MG63 (cell line): ENCODE measurements around the gene ZSCAN5A. TPM values are rescaled to one million over a fixed set of nuclear protein-coding genes. Genes with fewer than 3 reads are reported as not detected.
"Not testable (repeated sequence)": the region's sequence is repeated elsewhere in the genome, so short reads cannot be mapped to it uniquely, and the experiment has no call there.

Source experiments
- DNase-seq: peaks from one replicate; pipeline ENCODE4 v3.0.0-alpha.2; 2020
- H3K27me3 ChIP-seq: fragments of 250-450 bp; sonication (Bioruptor Pico); 2 replicates; pipeline ENCODE4 v1.5.1; 2020; ENCODE audit warnings: mild to moderate bottlenecking, moderate library complexity
- H3K36me3 ChIP-seq: fragments of 250-450 bp; sonication (Bioruptor Pico); 2 replicates; pipeline ENCODE4 v1.5.1; 2020; ENCODE audit warnings: mild to moderate bottlenecking, moderate library complexity
- H3K4me3 ChIP-seq: fragments of 250-450 bp; sonication (Bioruptor Pico); 2 replicates; pipeline ENCODE4 v1.5.1; 2020; ENCODE audit warnings: mild to moderate bottlenecking, moderate library complexity
- H3K9me3 ChIP-seq: fragments of 250-450 bp; sonication (Bioruptor Pico); 2 replicates; pipeline ENCODE4 v1.5.1; 2020; ENCODE audit warnings: mild to moderate bottlenecking, moderate library complexity
- total RNA-seq: library from RNA; depleted of rRNA; stranded (reverse); fragments of >200 nt; shearing (Covaris generic); gene quantifications from 2 replicates; pipeline ENCODE4 v1.2.3, GENCODE V29; 2014; ENCODE audit warnings: low replicate concordance

The ZSCAN5A gene
- total RNA-seq, 1 experiment from 2014 or later = 5.7 TPM

- H3K9me3 ChIP-seq = no peaks in the 10 kb centered on the region
- H3K4me3 ChIP-seq = no peak overlapping the region
- H3K36me3 ChIP-seq = no peaks in the 10 kb centered on the region
- peaks cover 2% of the 10 kb centered on the region for H3K27me3 ChIP-seq
- DNase-seq = no peak
These were observed 6.8 kb upstream of the ZSCAN5A start for GRCh38 chr19:56321254-56321988.

- Histone ChIP-seq H3K27me3 (peaks cover 2% of the 10 kb centered on the region), H3K36me3 (no peaks in the 10 kb centered on the region), H3K9me3 (no peaks in the 10 kb centered on the region), H3K4me3 (no peak overlapping the region)
- DNase-seq = no peak
These were observed 5.4 kb upstream of the ZSCAN5A start for GRCh38 chr19:56319991-56320390.

DNA sequence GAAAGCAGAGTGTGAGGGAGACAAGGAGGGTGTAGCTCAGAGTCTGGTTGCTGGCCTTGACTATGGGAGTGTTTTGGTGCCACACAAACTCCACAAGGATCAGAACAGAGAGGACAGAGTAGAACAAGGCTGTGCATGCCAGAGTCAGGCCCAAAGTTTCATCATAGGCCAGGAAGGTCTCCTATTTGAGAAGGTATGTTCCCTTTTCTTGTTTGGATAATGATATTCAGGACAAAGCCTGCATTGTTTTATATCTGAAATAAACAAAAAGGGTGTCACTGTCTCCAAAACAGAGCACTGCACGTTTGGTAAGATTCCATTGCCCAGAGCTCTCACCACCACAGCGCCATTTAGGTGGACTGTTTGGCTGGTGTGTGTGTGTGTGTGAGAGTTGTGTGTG, 3.1 kb upstream of the ZSCAN5A start:
- Histone ChIP-seq H3K4me3 (no peak overlapping the region), H3K36me3 (peaks cover 3% of the 10 kb centered on the region), H3K9me3 (no peaks in the 10 kb centered on the region), H3K27me3 (peaks cover 2% of the 10 kb centered on the region)
- no peak for DNase-seq

DNA sequence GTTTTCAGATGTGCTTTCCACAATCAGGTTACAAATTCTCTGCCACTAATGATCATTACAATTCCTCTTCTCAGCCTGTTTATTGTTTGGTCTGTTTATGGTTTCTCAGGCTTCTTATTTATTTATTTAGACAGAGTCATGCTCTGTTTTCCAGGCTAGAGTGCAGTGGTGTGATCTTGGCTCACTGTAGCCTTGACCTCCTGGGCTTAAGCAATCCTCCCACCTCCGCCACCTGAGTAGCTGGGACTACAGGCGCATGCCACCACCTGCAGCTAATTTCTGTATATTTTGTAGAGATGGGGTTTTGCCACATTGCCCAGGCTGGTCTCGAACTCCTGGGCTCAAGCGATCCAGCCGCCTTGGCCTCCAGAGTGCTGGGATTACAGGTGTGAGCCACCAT, 2.1 kb upstream of the ZSCAN5A start:
- no peak overlapping the region for H3K4me3 ChIP-seq
- no peaks in the 10 kb centered on the region for H3K9me3 ChIP-seq
- peaks cover 13% of the 10 kb centered on the region for H3K36me3 ChIP-seq
- no peak for DNase-seq
- peaks cover 2% of the 10 kb centered on the region for H3K27me3 ChIP-seq

DNA sequence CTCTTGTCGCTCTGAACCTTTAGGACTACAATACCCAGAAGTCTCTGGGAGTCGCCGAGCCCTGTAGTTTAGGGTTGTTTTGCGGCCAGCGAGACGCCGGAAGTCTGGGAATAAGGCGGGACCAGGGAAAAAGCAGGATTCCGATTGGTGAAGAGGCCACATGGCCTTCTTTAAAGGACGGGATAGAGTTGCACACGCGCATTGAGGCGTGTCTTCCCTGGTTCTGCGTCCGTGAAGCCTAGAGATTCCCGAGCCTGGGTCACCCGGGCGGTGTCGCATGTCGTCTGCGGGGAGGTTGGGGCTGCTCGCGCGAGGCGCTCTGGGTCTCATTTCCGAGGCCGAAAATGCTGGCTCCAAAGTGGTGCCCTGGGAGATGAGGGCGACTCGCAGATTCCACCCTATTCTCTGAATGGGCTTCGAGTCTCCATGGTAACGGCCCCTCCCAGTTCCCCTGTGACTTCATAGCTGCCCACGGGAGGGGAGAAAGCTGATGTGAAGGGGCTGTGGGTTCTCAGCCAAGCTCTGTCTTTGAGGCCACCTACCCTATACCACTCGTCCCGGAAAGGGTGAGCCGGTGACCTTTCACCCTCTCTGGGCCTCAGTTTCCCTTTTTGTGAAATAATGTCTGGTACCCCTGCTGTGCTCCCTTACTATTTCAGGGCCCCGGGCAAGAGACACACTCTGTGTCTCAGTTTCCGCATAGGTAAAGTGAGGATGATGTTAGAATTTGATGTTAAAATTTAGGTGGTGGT, 614 bp upstream of the ZSCAN5A start:
- Histone ChIP-seq H3K4me3 (peak overlapping the region; percentile 98), H3K36me3 (peaks cover 15% of the 10 kb centered on the region), H3K27me3 (peaks cover 2% of the 10 kb centered on the region), H3K9me3 (no peaks in the 10 kb centered on the region)
- peak; percentile 96 for DNase-seq

- Histone ChIP-seq H3K4me3 (peak overlapping the region; percentile 98), H3K9me3 (no peaks in the 10 kb centered on the region), H3K36me3 (peaks cover 15% of the 10 kb centered on the region), H3K27me3 (peaks cover 2% of the 10 kb centered on the region; the same call in 1 of the 2 replicates)
- no peak for DNase-seq
These were observed 640 bp downstream of the ZSCAN5A start for GRCh38 chr19:56314018-56314380.

DNA sequence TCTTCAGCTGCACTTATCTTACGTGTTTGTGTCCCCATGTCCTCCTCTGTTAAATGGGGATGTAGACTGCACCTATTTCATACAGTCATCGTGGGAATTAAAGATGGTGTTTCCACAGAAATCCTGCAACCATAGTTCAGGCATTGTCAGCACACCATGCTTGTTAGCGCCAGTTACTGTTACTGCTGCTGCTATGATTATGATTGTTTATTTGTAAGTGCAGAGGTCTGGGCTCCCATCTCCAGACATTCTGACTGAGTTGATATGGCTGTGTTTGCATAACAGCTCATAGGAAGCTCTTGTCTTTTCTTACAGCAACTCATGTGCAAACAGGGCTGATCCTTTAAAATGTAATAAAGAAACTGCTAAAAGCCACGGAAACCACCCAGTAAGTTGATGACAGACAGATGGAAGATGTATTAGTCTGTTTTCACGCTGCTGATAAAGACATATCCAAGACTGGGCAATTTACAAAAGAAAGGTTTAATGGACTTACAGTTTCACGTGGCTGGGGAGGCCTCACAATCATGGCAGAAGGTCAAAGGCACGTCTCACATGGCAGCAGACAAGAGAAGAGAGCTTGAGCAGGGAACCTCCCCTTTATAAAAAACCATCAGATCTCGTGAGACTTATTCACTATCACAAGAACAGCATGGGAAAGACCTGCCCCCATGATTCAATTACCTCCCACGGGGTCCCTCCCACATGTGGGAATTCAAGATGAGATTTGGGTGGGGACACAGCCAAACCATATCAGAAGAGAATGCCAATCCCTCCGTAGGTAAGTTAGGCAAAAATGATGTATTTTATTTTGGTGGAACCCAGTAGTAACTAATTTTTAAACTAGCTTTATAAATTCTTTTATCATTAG, 1.6 kb downstream of the ZSCAN5A start:
- H3K36me3 ChIP-seq = peaks cover 15% of the 10 kb centered on the region
- no peak overlapping the region; the same call in 1 of the 2 replicates for H3K4me3 ChIP-seq

GRCh38 chr19:56312342-56312741, 2.3 kb downstream of the ZSCAN5A start:
- no peaks in the 10 kb centered on the region for H3K9me3 ChIP-seq
- no peak for DNase-seq
- peaks cover 15% of the 10 kb centered on the region for H3K36me3 ChIP-seq
- H3K4me3 ChIP-seq = no peak overlapping the region
- H3K27me3 ChIP-seq = no peaks in the 10 kb centered on the region

More for the DNA sequence above, 1.6 kb downstream of the ZSCAN5A start:
- no peak for DNase-seq
- H3K27me3 ChIP-seq = no peaks in the 10 kb centered on the region
- H3K9me3 ChIP-seq = no peaks in the 10 kb centered on the region

- no peak for DNase-seq
These were observed 4.2 kb downstream of the ZSCAN5A start for GRCh38 chr19:56310462-56310861.

DNA sequence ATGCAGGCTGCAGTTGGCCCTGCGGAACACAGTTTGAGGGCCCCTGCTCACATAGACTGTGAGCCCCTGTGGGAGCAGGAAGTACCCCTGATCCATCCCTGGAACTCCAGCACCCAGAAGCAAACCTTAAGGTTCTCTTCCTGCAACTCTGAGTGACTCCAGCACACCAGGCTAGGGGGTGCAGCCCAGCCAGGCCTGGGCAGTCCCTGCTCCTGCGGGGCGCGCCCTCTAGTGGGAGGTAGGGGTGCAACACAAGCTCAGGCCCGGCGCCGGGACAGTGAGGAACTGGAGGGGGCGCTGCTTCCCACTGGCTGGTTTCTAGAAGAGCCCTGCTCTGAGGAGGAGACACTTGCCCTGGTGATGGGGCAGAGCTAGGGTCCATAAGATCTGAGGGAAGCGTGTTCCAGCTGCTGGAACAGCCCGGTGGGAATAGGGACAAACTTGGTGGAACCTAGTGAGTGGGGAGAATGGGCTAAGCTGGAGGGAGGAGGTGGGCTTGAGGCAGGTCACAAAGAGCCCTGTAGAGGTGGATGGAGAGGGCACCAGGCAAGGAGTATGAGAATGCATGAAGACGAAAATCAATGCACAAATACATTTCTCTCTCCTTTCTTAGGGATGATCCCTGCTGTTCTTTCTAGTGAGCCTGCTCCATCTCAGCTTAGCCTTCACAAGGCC, 5.0 kb downstream of the ZSCAN5A start:
- Histone ChIP-seq H3K4me3 (no peak overlapping the region), H3K27me3 (no peaks in the 10 kb centered on the region), H3K36me3 (peaks cover 17% of the 10 kb centered on the region), H3K9me3 (no peaks in the 10 kb centered on the region)
- DNase-seq = peak; percentile 52

More at GRCh38 chr19:56310462-56310861, 4.2 kb downstream of the ZSCAN5A start:
- Histone ChIP-seq H3K27me3 (no peaks in the 10 kb centered on the region), H3K4me3 (no peak overlapping the region), H3K36me3 (peaks cover 15% of the 10 kb centered on the region), H3K9me3 (no peaks in the 10 kb centered on the region)

GRCh38 chr19:56308792-56309191, 5.8 kb downstream of the ZSCAN5A start:
- Histone ChIP-seq H3K9me3 (no peaks in the 10 kb centered on the region), H3K27me3 (no peaks in the 10 kb centered on the region), H3K36me3 (peaks cover 17% of the 10 kb centered on the region), H3K4me3 (no peak overlapping the region)
- DNase-seq = no peak

DNA sequence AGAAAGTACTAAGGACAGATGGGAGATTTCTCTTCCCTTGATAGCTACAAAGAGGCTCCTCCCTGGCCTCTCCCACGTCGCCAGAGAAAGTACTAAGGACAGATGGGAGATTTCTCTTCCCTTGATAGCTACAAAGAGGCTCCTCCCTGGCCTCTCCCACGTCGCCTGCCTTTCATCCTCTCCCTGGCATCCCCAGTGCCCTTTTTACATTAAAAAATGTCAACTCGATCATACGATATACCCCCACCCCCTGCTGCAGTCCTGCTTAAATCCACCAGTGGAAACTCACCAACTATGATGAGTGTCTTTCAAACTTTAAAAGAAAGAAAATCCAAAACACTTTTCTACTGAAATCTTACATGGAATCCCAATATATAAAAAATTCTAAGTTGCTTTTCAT, 7.6 kb downstream of the ZSCAN5A start:
- not testable (repeated sequence) for DNase-seq

GRCh38 chr19:56306016-56306415, 8.6 kb downstream of the ZSCAN5A start:
- no peak overlapping the region for H3K4me3 ChIP-seq
- H3K9me3 ChIP-seq = no peaks in the 10 kb centered on the region
- no peak for DNase-seq
- H3K27me3 ChIP-seq = no peaks in the 10 kb centered on the region
- H3K36me3 ChIP-seq = peaks cover 3% of the 10 kb centered on the region; the same call in 1 of the 2 replicates

More for the DNA sequence above, 7.6 kb downstream of the ZSCAN5A start:
- H3K27me3 ChIP-seq, H3K4me3 ChIP-seq, H3K36me3 ChIP-seq, H3K9me3 ChIP-seq: not testable (repeated sequence)

DNA sequence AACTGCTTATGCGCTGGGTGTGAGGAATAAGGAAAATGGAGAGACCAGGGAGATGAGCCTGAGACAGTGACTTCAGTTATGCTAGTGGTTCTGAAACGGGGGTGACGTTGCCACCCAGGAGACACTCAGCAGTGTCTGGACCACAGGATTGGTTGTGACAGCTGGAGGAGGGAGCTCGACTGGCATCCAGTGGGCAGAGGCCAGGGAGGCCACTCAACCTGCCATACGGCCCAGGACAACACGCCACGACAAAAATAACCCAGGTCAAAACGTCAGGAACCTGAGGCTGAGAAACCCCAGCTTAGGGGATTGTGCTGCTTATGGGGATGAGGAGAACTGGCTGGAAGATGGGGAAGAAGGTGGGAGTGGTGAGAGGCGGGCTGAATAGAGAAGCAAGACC, 10.4 kb downstream of the ZSCAN5A start:
- Histone ChIP-seq H3K36me3 (peaks cover 3% of the 10 kb centered on the region; the same call in 1 of the 2 replicates), H3K9me3 (no peaks in the 10 kb centered on the region), H3K4me3 (no peak overlapping the region), H3K27me3 (no peaks in the 10 kb centered on the region)
- no peak for DNase-seq

- H3K36me3 ChIP-seq = peaks cover 3% of the 10 kb centered on the region; the same call in 1 of the 2 replicates
- no peak for DNase-seq
- no peaks in the 10 kb centered on the region for H3K27me3 ChIP-seq
- no peak overlapping the region for H3K4me3 ChIP-seq
- no peaks in the 10 kb centered on the region for H3K9me3 ChIP-seq
These were observed 12.6 kb downstream of the ZSCAN5A start for GRCh38 chr19:56301886-56302620.

DNA sequence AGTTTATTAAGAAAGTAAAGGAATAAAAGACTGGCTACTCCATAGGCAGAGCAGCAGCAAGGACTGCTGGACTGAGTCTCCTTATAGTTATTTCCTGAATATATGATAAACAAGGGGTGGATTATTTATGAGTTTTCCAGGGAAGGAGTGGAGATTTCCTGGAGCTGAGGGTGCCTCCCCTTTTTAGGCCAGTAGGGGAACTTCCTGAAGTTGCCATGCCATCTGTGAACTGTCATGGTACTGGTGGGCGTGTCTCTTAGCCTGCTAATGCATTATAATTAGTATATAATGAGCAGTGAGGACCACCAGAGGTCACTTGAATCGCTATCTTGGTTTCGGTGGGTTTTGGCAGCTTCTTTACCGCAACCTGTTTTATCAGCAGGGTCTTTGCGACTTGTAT, 13.5 kb downstream of the ZSCAN5A start:
- Histone ChIP-seq H3K27me3 (no peaks in the 10 kb centered on the region), H3K4me3 (no peak overlapping the region), H3K36me3 (peaks cover 3% of the 10 kb centered on the region; the same call in 1 of the 2 replicates), H3K9me3 (no peaks in the 10 kb centered on the region)
- DNase-seq = peak; percentile 4
